ENCODE results near the gene CATSPER1. TPM values are rescaled to one million over a fixed set of nuclear protein-coding genes. Genes with fewer than 3 reads are reported as not detected.

CATSPER1 gene
- total and polyA plus RNA-seq, 11 donors: 0.12 to 0.91 (median 0.35) TPM; not detected in 8

- DNase-seq (no peak), ATAC-seq (no peak)
- Histone ChIP-seq H3K9me3 (no peaks in the 10 kb centered on the region), H3K27ac (no peak overlapping the region), H3K27me3 (no peaks in the 10 kb centered on the region), H3K36me3 (peaks cover 3 to 69% (median 62%) of the 10 kb centered on the region in 9 donors), H3K4me1 (peaks cover 0 to 30% (median 18%) of the 10 kb centered on the region in 12 donors), H3K4me3 (no peak overlapping the region)
- intact Hi-C loops (cut with DNase I): no loop called here
- 92 to 97% (median 96%) methylated on average over 7 of the region's 7 CpGs for WGBS, 4 donors
- TF ChIP-seq POLR2A (IDR thresholded peaks at IDR 0.05): no peak
- no peak for TF ChIP-seq CTCF (IDR thresholded peaks at IDR 0.05)
Observed at GRCh38 chr11:66055021-66055420, 28.7 kb upstream of the CATSPER1 start.

- WGBS, 4 donors: 0 to 3% (median 2%) methylated on average over 14 to 17 of the region's 17 CpGs
- Histone ChIP-seq H3K36me3 (peaks cover 3 to 45% (median 38%) of the 10 kb centered on the region in 9 donors), H3K27ac (peak overlapping the region in 11 of 12 donors; percentile 71 to 96 (median 93)), H3K4me1 (peaks cover 0 to 35% (median 23%) of the 10 kb centered on the region in 12 donors), H3K27me3 (peaks cover 0 to 16% (median 4%) of the 10 kb centered on the region in 9 donors), H3K4me3 (peak overlapping the region; percentile 51 to 100 (median 87)), H3K9me3 (no peaks in the 10 kb centered on the region)
- ATAC-seq (no peak), DNase-seq (no peak)
- no peak for TF ChIP-seq CTCF (IDR thresholded peaks at IDR 0.05)
- intact Hi-C loops (cut with DNase I): loop anchor here in 3 of 10 donors (1.0 to 5.0 kb wide), 3 partner anchors 16 to 390 kb away; partner anchors contain the start of gene RELA (in 1 of the 3)
Observed at GRCh38 chr11:66052664-66052982, 26.3 kb upstream of the CATSPER1 start.

DNA sequence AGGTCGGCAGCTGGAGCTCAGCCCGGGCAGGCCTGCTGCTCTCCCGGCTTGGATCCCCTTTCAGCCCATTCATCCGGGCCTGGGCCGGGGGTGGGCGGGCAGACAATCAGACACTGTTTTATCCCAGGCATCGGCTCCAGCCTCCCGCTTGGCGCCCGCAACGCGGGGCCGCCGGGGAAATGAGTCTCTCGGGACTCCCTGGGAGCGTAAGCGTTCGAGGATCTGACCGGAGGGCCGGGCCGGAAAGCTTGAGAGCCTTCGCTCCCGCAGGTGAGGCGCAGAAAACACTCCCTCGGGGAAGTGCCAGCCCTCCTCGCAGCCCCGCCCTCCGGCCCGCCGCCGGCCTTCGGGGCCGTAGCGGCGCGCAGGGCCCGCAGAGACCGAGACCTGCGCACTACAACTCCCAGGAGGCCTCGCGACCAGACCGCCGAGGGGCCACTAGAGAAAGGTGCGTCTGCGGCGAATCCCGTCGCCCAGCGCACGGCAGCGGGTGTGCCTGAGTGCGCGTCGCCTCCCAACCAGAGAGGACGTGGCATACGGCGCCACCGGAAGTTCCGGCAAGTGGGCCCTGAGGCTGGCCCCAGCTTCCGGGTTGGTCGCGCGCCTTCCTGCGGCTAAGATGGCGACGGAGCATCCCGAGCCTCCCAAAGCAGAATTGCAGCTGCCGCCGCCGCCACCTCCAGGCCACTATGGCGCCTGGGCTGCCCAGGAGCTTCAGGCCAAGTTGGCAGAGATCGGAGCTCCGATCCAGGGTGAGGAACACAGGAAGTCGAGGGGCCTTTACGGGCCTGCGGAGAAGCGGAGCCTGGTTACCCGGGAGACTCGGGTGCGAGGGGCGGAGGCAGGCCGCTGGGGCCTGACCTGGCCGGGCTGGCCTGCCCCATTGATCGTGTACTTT is 25.7 kb upstream of the CATSPER1 start, which contains the start of gene SF3B2:
SF3B2 (plus strand) TSS at position 599 of the 898 bp plus-strand sequence; CDS start at position 620, 21 bp downstream.
- ATAC-seq: peak; percentile 96 to 99 (median 98)
- H3K9me3 ChIP-seq: no peaks in the 10 kb centered on the region
- intact Hi-C loops (cut with DNase I): loop anchor here in 3 of 10 donors (1.0 to 5.0 kb wide), 3 partner anchors 16 to 390 kb away; partner anchors contain the start of gene RELA (in 1 of the 3)
- peaks cover 3 to 39% (median 32%) of the 10 kb centered on the region in 9 donors for H3K36me3 ChIP-seq
- peaks cover 0 to 41% (median 24%) of the 10 kb centered on the region in 12 donors for H3K4me1 ChIP-seq
- DNase-seq: peak; percentile 97 to 99 (median 99)
- 0 to 1% (median 0%) methylated on average over 33 to 84 of the region's 84 CpGs for WGBS, 4 donors
- H3K27ac ChIP-seq: peak within 1 kb of the TSS; percentile 80 to 96 (median 92)
- TF ChIP-seq CTCF (IDR thresholded peaks at IDR 0.05): peak in 3 of 12 donors; percentile 17 to 26 (median 20)
- TF ChIP-seq POLR2A (IDR thresholded peaks at IDR 0.05): peak in 1 of 2 donors; percentile 62
- peak within 1 kb of the TSS; percentile 51 to 100 (median 87) for H3K4me3 ChIP-seq
- peaks cover 0 to 20% (median 5%) of the 10 kb centered on the region in 9 donors for H3K27me3 ChIP-seq

DNA sequence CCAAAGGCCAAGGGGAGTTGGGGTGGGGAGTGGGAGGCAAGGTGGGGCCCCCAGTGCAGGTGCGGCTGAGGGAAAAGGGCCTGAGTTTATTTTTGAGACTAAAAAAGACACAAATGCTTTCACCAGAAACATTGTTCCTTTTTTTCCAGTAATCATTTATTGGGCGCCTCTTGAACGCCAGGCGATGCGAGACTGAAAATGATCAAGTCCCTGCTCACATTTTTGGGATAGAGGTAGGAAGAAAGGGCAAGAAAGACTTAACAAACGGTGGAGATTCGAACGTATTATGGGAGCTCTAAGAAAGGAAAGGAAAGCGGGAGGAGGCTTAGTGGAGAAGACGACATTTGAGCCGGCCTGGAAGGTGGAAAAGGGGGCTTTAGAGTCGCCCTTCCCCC is 25.1 kb upstream of the CATSPER1 start:
- Histone ChIP-seq H3K27ac (peak overlapping the region; percentile 80 to 96 (median 92)), H3K27me3 (peaks cover 0 to 20% (median 5%) of the 10 kb centered on the region in 9 donors), H3K4me3 (peak overlapping the region; percentile 51 to 100 (median 87)), H3K9me3 (no peaks in the 10 kb centered on the region), H3K4me1 (peaks cover 0 to 41% (median 24%) of the 10 kb centered on the region in 12 donors), H3K36me3 (peaks cover 3 to 33% (median 25%) of the 10 kb centered on the region in 9 donors)
- intact Hi-C loops (cut with DNase I): loop anchor here in 1 of 10 donors (5.0 kb wide), 1 partner anchor 389 kb away; the partner anchor contains the start of gene RELA
- TF ChIP-seq POLR2A (IDR thresholded peaks at IDR 0.05) (no peak), CTCF (IDR thresholded peaks at IDR 0.05) (no peak)
- WGBS, 4 donors: 30 to 36% (median 31%) methylated on average over 12 of the region's 12 CpGs
- DNase-seq: no peak
- ATAC-seq: no peak
